HepG2 (cell line): ENCODE measurements around the gene FAM177B. TPM values are rescaled to one million over a fixed set of nuclear protein-coding genes. Genes with fewer than 3 reads are reported as not detected.
A peak's percentile ranks its signal among the peaks of the same experiment; 100 is the strongest.

ENCODE experiments used
- BHLHE40 ChIP-seq: IDR thresholded peaks from 2 replicates; pipeline ENCODE4 v1.6.1; 2011; ENCODE audit warnings: low read length, improper control_type of control experiment
- FOXO1 ChIP-seq: sonication (generic); formaldehyde crosslinking; IDR thresholded peaks from 2 replicates; pipeline ENCODE4 v1.4.0; 2020; ENCODE audit warnings: missing genetic modification reagents
- NAIF1 ChIP-seq: sonication (generic); formaldehyde crosslinking; IDR thresholded peaks from 2 replicates; pipeline ENCODE4 v1.5.0; 2020; ENCODE audit warnings: mild to moderate bottlenecking, missing genetic modification reagents, borderline replicate concordance
- PHB2 ChIP-seq: fragments of 450-650 bp; IDR thresholded peaks from 2 replicates; pipeline ENCODE4 v1.6.1; 2018; ENCODE audit not compliant: partially characterized antibody
- PRMT3 ChIP-seq: sonication (generic); formaldehyde crosslinking; IDR thresholded peaks from 2 replicates; pipeline ENCODE4 v1.8.1; 2022; ENCODE audit warnings: low read depth, mild to moderate bottlenecking, moderate library complexity, missing genetic modification reagents, borderline replicate concordance
- REPIN1 ChIP-seq: sonication (generic); formaldehyde crosslinking; IDR thresholded peaks from 2 replicates; pipeline ENCODE4 v1.8.0; 2022; ENCODE audit warnings: missing genetic modification reagents, low read depth, mild to moderate bottlenecking, borderline replicate concordance
- ZNF614 ChIP-seq: IDR thresholded peaks from 2 replicates; pipeline ENCODE4 v1.6.1; 2018; ENCODE audit warnings: missing biosample characterization, missing genetic modification reagents, inconsistent platforms, borderline replicate concordance
- ZNF629 ChIP-seq: sonication (generic); formaldehyde crosslinking; conservative IDR thresholded peaks from 2 replicates; pipeline ENCODE4 v1.5.0; 2020; ENCODE audit warnings: missing genetic modification reagents
- ZNF816 ChIP-seq: sonication (generic); formaldehyde crosslinking; IDR thresholded peaks from 2 replicates; pipeline ENCODE4 v1.8.0; 2022; ENCODE audit warnings: missing genetic modification reagents, mild to moderate bottlenecking, borderline replicate concordance
- ZSCAN9 ChIP-seq: IDR thresholded peaks from 2 replicates; pipeline ENCODE4 v1.6.1; 2016; ENCODE audit warnings: borderline replicate concordance
- polyA plus RNA-seq, 8 experiments: library from polyadenylated mRNA; depleted of rRNA in 3 of 8; stranded (reverse) in 7 of 8; unstranded in 1 of 8; fragments of >200 nt; fragmentation: Illumina TruSeq in 4 of 8; extraction: Trizol in 4 of 8; gene quantifications; 2 replicates each; pipeline versions ENCODE4 v1.2.1 to v1.2.3, GENCODE V29; 2011 to 2016; ENCODE audit warnings: low read depth in 4 of 8, missing spikeins in 1 of 8, mixed read lengths in 1 of 8; ENCODE audit not compliant: insufficient read depth in 1 of 8
- total RNA-seq, 5 experiments: library from RNA; depleted of rRNA; stranded (reverse); fragments of >200 nt; fragmentation: Illumina TruSeq; extraction: Trizol; gene quantifications; 2 replicates each; pipeline ENCODE4 v1.2.3, GENCODE V29; 2016; ENCODE audit warnings: low read depth in 1 of 5
- TF ChIP-seq, protein P1 (sequence below): fragments of 450-650 bp; IDR thresholded peaks from 2 replicates; pipeline ENCODE4 v1.6.1; 2017
- TF ChIP-seq, protein P2 (sequence below): sonication (generic); formaldehyde crosslinking; conservative IDR thresholded peaks from 2 replicates; pipeline ENCODE4 v1.4.0; 2020; ENCODE audit warnings: missing genetic modification reagents
- TF ChIP-seq, protein P3 (sequence below): sonication (generic); formaldehyde crosslinking; conservative IDR thresholded peaks from 2 replicates; pipeline ENCODE4 v1.4.0; 2020; ENCODE audit warnings: missing genetic modification reagents
- TF ChIP-seq, protein P4 (sequence below): IDR thresholded peaks from 2 replicates; pipeline ENCODE4 v1.6.1; 2012; ENCODE audit warnings: low read depth, low read length, improper control_type of control experiment
- TF ChIP-seq, protein P5 (sequence below): sonication (generic); formaldehyde crosslinking; IDR thresholded peaks from 2 replicates; pipeline ENCODE4 v1.9.0; 2021; ENCODE audit warnings: mild to moderate bottlenecking, missing genetic modification reagents

Gene FAM177B
- total and polyA plus RNA-seq, 2 of the 13 experiments (the other 11 are each of a cell fraction or from before 2014, with no cell fraction given), result 0.05 TPM; not detected in 1

DNA sequence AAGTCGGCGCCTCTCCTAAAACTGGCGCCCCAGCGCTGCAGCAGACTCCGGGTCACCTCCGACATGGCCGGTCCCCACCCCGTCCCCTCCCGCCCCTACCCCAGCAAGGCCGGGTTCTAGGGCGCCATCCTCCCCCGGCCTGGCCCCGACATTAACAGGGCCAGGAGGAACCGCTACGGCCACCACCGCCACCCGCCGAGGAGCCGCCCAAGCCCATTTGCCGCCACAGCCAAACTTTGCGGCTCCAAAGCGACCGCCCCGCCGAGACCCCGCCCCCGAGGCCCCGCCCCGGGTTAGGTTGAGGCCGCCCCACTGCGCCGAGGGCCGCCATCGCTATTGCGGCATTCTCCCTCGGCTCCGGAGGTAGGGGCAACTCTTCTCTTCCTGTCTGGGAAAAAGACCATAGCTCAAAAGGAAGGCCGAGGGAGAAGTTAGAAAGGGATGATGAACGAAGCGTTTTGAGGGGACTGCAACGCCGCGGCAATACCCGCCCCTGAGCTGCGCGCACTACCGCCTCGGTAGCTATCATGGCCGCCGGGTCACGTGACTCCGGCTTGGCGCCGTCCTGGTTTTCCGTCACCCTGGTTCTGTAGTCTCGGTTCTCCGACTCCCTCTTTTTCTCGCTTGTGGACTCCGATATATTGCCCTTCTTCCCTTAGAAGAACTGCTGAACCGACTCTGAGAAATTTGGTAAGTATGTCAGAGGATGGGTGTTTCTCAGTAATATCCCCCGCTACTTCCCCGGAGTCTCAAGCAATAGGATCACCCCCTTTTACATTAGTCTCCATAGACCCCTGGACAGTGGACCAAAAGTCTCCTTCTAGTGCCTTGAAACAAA, 24.5 kb upstream of the FAM177B start, which contains the start of the genes AIDA and BROX (continued):
- TF ChIP-seq ZNF614 (CRISPR knock-in tag) (peak; percentile 25; the same call in 1 of the 2 replicates), ZSCAN9 (CRISPR knock-in tag) (no peak), PHB2 (no peak), ZNF629 (CRISPR knock-in tag) (0 out of 2 replicates have a peak, but pooled peaks have one; percentile 11), NAIF1 (CRISPR knock-in tag) (peak; percentile 72; the same call in 1 of the 2 replicates), PRMT3 (no peak), REPIN1 (0 out of 2 replicates have a peak, but pooled peaks have one; percentile 2), ZNF816 (CRISPR knock-in tag) (peak; percentile 52; the same call in 1 of the 2 replicates), FOXO1 (CRISPR knock-in tag) (peak; percentile 51; the same call in 1 of the 2 replicates), BHLHE40 (peak; percentile 97)
- TF ChIP-seq, protein P1, sequence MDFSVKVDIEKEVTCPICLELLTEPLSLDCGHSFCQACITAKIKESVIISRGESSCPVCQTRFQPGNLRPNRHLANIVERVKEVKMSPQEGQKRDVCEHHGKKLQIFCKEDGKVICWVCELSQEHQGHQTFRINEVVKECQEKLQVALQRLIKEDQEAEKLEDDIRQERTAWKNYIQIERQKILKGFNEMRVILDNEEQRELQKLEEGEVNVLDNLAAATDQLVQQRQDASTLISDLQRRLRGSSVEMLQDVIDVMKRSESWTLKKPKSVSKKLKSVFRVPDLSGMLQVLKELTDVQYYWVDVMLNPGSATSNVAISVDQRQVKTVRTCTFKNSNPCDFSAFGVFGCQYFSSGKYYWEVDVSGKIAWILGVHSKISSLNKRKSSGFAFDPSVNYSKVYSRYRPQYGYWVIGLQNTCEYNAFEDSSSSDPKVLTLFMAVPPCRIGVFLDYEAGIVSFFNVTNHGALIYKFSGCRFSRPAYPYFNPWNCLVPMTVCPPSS, result no peak
- TF ChIP-seq, protein P2, sequence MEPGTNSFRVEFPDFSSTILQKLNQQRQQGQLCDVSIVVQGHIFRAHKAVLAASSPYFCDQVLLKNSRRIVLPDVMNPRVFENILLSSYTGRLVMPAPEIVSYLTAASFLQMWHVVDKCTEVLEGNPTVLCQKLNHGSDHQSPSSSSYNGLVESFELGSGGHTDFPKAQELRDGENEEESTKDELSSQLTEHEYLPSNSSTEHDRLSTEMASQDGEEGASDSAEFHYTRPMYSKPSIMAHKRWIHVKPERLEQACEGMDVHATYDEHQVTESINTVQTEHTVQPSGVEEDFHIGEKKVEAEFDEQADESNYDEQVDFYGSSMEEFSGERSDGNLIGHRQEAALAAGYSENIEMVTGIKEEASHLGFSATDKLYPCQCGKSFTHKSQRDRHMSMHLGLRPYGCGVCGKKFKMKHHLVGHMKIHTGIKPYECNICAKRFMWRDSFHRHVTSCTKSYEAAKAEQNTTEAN (CRISPR knock-in tag), result 0 out of 2 replicates have a peak, but pooled peaks have one; percentile 53
- TF ChIP-seq, protein P3, sequence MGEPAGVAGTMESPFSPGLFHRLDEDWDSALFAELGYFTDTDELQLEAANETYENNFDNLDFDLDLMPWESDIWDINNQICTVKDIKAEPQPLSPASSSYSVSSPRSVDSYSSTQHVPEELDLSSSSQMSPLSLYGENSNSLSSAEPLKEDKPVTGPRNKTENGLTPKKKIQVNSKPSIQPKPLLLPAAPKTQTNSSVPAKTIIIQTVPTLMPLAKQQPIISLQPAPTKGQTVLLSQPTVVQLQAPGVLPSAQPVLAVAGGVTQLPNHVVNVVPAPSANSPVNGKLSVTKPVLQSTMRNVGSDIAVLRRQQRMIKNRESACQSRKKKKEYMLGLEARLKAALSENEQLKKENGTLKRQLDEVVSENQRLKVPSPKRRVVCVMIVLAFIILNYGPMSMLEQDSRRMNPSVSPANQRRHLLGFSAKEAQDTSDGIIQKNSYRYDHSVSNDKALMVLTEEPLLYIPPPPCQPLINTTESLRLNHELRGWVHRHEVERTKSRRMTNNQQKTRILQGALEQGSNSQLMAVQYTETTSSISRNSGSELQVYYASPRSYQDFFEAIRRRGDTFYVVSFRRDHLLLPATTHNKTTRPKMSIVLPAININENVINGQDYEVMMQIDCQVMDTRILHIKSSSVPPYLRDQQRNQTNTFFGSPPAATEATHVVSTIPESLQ, result 0 out of 2 replicates have a peak, but pooled peaks have one; percentile 5
- TF ChIP-seq, protein P4, sequence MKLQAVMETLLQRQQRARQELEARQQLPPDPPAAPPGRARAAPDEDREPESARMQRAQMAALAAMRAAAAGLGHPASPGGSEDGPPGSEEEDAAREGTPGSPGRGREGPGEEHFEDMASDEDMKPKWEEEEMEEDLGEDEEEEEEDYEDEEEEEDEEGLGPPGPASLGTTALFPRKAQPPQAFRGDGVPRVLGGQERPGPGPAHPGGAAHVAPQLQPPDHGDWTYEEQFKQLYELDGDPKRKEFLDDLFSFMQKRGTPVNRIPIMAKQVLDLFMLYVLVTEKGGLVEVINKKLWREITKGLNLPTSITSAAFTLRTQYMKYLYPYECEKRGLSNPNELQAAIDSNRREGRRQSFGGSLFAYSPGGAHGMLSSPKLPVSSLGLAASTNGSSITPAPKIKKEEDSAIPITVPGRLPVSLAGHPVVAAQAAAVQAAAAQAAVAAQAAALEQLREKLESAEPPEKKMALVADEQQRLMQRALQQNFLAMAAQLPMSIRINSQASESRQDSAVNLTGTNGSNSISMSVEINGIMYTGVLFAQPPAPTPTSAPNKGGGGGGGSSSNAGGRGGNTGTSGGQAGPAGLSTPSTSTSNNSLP, result no peak
- TF ChIP-seq, protein P5, sequence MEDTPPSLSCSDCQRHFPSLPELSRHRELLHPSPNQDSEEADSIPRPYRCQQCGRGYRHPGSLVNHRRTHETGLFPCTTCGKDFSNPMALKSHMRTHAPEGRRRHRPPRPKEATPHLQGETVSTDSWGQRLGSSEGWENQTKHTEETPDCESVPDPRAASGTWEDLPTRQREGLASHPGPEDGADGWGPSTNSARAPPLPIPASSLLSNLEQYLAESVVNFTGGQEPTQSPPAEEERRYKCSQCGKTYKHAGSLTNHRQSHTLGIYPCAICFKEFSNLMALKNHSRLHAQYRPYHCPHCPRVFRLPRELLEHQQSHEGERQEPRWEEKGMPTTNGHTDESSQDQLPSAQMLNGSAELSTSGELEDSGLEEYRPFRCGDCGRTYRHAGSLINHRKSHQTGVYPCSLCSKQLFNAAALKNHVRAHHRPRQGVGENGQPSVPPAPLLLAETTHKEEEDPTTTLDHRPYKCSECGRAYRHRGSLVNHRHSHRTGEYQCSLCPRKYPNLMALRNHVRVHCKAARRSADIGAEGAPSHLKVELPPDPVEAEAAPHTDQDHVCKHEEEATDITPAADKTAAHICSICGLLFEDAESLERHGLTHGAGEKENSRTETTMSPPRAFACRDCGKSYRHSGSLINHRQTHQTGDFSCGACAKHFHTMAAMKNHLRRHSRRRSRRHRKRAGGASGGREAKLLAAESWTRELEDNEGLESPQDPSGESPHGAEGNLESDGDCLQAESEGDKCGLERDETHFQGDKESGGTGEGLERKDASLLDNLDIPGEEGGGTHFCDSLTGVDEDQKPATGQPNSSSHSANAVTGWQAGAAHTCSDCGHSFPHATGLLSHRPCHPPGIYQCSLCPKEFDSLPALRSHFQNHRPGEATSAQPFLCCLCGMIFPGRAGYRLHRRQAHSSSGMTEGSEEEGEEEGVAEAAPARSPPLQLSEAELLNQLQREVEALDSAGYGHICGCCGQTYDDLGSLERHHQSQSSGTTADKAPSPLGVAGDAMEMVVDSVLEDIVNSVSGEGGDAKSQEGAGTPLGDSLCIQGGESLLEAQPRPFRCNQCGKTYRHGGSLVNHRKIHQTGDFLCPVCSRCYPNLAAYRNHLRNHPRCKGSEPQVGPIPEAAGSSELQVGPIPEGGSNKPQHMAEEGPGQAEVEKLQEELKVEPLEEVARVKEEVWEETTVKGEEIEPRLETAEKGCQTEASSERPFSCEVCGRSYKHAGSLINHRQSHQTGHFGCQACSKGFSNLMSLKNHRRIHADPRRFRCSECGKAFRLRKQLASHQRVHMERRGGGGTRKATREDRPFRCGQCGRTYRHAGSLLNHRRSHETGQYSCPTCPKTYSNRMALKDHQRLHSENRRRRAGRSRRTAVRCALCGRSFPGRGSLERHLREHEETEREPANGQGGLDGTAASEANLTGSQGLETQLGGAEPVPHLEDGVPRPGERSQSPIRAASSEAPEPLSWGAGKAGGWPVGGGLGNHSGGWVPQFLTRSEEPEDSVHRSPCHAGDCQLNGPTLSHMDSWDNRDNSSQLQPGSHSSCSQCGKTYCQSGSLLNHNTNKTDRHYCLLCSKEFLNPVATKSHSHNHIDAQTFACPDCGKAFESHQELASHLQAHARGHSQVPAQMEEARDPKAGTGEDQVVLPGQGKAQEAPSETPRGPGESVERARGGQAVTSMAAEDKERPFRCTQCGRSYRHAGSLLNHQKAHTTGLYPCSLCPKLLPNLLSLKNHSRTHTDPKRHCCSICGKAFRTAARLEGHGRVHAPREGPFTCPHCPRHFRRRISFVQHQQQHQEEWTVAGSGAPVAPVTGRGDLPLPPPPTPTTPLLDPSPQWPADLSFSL (CRISPR knock-in tag), result no peak
